GM11168 (cell line): ENCODE measurements around the gene CTNND1.
"Not testable (repeated sequence)": the region's sequence is repeated elsewhere in the genome, so short reads cannot be mapped to it uniquely, and the experiment has no call there.

Experiments
- in situ Hi-C: fragments of 300-500 bp; cut with MboI; formaldehyde crosslinking; loops from one replicate; pipeline ENCODE4 v1.12.0; 2022; ENCODE audit warnings: low sequenced_read_pairs; ENCODE audit not compliant: unreplicated experiment

CTNND1 gene

DNA sequence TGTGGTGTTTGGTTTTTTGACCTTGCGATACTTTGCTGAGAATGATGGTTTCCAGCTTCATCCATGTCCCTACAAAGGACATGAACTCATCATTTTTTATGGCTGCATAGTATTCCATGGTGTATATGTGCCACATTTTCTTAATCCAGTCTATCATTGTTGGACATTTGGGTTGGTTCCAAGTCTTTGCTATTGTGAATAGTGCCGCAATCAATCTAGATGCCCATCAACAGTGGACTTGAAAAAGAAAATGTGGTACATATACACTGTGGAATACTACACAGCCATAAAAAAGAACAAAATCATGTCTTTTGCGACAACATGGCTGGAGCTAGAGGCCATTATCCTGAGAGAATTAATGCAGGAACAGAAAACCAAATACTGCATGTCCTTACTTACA lies 77.0 kb downstream of the CTNND1 start:
- in situ Hi-C loops, result not testable (repeated sequence)

DNA sequence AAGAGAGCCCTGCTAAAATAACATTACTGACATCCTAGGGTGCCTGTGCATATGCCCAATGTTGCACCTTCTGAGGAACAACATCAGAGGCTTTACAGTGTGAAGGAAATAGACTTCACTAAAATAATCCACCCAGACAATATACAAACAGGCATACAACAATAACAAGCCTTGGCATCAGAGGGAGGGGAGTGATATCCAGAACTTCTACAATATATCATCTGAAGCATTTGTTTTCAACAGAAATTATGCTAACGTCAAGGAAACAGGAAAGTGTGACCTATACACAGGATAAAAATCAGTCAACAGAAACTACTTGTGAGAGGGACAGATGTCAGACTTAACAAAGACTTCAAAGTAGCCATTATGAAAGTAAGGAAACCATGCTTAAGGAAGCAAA lies 81.3 kb downstream of the CTNND1 start:
- in situ Hi-C loops, result no loop called here

GRCh38 chr11:57867966-57868365 lies 106.4 kb downstream of the CTNND1 start:
- in situ Hi-C loops, result no loop called here

DNA sequence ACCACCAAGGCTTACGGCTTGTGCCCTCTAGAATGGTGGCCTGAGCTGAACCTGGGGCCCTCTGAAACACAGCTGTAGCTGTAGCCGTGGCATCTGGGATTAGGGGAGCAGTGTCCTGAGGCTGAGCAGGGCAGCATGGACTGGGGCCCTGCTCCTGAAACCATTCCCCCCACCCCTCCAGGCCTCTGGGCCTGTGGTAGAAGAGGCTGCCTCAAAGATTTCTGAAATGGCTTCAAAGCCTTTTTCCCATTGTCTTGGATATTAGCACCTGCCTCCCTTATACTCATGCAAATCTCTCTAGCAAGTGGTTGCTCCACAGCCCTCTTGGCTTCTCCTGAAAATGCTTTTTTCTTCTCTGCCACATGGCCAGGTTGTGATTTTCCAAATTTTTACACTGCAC lies 106.9 kb downstream of the CTNND1 start:
- in situ Hi-C loops, result no loop called here
